ENCODE measurements around the gene CHRNA9.

CHRNA9 gene

GRCh38 chr4:40349561-40350198 lies 14.5 kb downstream of the CHRNA9 start:
- no peak overlapping the region for H2AFZ ChIP-seq (ENCODE audit: low read depth, low read length, severe bottlenecking)
- H4K20me1 ChIP-seq (ENCODE audit: low read depth, low read length) = no peaks in the 10 kb centered on the region
- no peak overlapping the region for H3K27ac ChIP-seq (ENCODE audit: low read depth, low read length)
- H3K9me3 ChIP-seq (ENCODE audit: insufficient read depth, low read length) = no peaks in the 10 kb centered on the region
- no peaks in the 10 kb centered on the region for H3F3A ChIP-seq (ENCODE audit: insufficient read depth)
- TF ChIP-seq CTCF (IDR thresholded peaks at IDR 0.05; ENCODE audit: insufficient read depth, low read length, poor library complexity, severe bottlenecking) (no peak), EZH2phosphoT487 (conservative IDR thresholded peaks at IDR 0.05; ENCODE audit: low read length) (no peak)
- no peak overlapping the region for H3K4me3 ChIP-seq (ENCODE audit: insufficient read depth, low read length, poor library complexity, severe bottlenecking)
- no peaks in the 10 kb centered on the region for H3K9me2 ChIP-seq (replicated peaks; ENCODE audit: insufficient read depth, low read length)
- H3K9ac ChIP-seq (ENCODE audit: low read length) = no peak overlapping the region
- H3K36me3 ChIP-seq (ENCODE audit: low read length) = no peaks in the 10 kb centered on the region
- no peak overlapping the region for H3K4me2 ChIP-seq (ENCODE audit: low read depth, low read length, poor library complexity, severe bottlenecking)
- no peaks in the 10 kb centered on the region for H3K79me2 ChIP-seq (ENCODE audit: insufficient read depth, low read length)
- no peaks in the 10 kb centered on the region for H3K27me3 ChIP-seq (ENCODE audit: low read length)

GRCh38 chr4:40350627-40351227 lies 15.6 kb downstream of the CHRNA9 start:
- H4K20me1 ChIP-seq (ENCODE audit: low read depth, low read length) = no peaks in the 10 kb centered on the region
- no peaks in the 10 kb centered on the region for H3F3A ChIP-seq (ENCODE audit: insufficient read depth)
- H3K9ac ChIP-seq (ENCODE audit: low read length) = no peak overlapping the region
- no peaks in the 10 kb centered on the region for H3K36me3 ChIP-seq (ENCODE audit: low read length)
- no peaks in the 10 kb centered on the region for H3K9me3 ChIP-seq (ENCODE audit: insufficient read depth, low read length)
- H3K9me2 ChIP-seq (replicated peaks; ENCODE audit: insufficient read depth, low read length) = no peaks in the 10 kb centered on the region
- H3K27me3 ChIP-seq (ENCODE audit: low read length) = no peaks in the 10 kb centered on the region
- no peak overlapping the region for H3K27ac ChIP-seq (ENCODE audit: low read depth, low read length)
- no peak overlapping the region for H2AFZ ChIP-seq (ENCODE audit: low read depth, low read length, severe bottlenecking)
- no peaks in the 10 kb centered on the region for H3K79me2 ChIP-seq (ENCODE audit: insufficient read depth, low read length)
- H3K4me3 ChIP-seq (ENCODE audit: insufficient read depth, low read length, poor library complexity, severe bottlenecking) = no peak overlapping the region
- H3K4me2 ChIP-seq (ENCODE audit: low read depth, low read length, poor library complexity, severe bottlenecking) = no peak overlapping the region
- TF ChIP-seq EZH2phosphoT487 (conservative IDR thresholded peaks at IDR 0.05; ENCODE audit: low read length) (no peak), CTCF (IDR thresholded peaks at IDR 0.05; ENCODE audit: insufficient read depth, low read length, poor library complexity, severe bottlenecking) (no peak)

- no peaks in the 10 kb centered on the region for H3F3A ChIP-seq (ENCODE audit: insufficient read depth)
- no peaks in the 10 kb centered on the region for H4K20me1 ChIP-seq (ENCODE audit: low read depth, low read length)
- H3K9me3 ChIP-seq (ENCODE audit: insufficient read depth, low read length) = no peaks in the 10 kb centered on the region
- H3K36me3 ChIP-seq (ENCODE audit: low read length) = no peaks in the 10 kb centered on the region
- H3K27ac ChIP-seq (ENCODE audit: low read depth, low read length) = no peak overlapping the region
- no peaks in the 10 kb centered on the region for H3K27me3 ChIP-seq (ENCODE audit: low read length)
- H3K9me2 ChIP-seq (replicated peaks; ENCODE audit: insufficient read depth, low read length) = no peaks in the 10 kb centered on the region
- H3K79me2 ChIP-seq (ENCODE audit: insufficient read depth, low read length) = no peaks in the 10 kb centered on the region
- H3K9ac ChIP-seq (ENCODE audit: low read length) = no peak overlapping the region
- TF ChIP-seq CTCF (IDR thresholded peaks at IDR 0.05; ENCODE audit: insufficient read depth, low read length, poor library complexity, severe bottlenecking) (no peak), EZH2phosphoT487 (conservative IDR thresholded peaks at IDR 0.05; ENCODE audit: low read length) (no peak)
- H2AFZ ChIP-seq (ENCODE audit: low read depth, low read length, severe bottlenecking) = no peak overlapping the region
- no peak overlapping the region for H3K4me2 ChIP-seq (ENCODE audit: low read depth, low read length, poor library complexity, severe bottlenecking)
- H3K4me3 ChIP-seq (ENCODE audit: insufficient read depth, low read length, poor library complexity, severe bottlenecking) = no peak overlapping the region
Measured at GRCh38 chr4:40354158-40354557, 19.0 kb downstream of the CHRNA9 start.
